HEK293T (cell line): ENCODE data around the gene THOP1.

Experiments used
- ARNT ChIP-seq: fragments of 450-650 bp; IDR thresholded peaks from 2 replicates; pipeline ENCODE4 v1.6.1; 2017; ENCODE audit warnings: mild to moderate bottlenecking
- FOXA1 ChIP-seq: fragments of 450-650 bp; IDR thresholded peaks from 2 replicates; pipeline ENCODE4 v1.6.1; 2016; ENCODE audit warnings: mild to moderate bottlenecking
- FOXK2 ChIP-seq: fragments of 450-650 bp; IDR thresholded peaks from 2 replicates; pipeline ENCODE4 v1.6.1; 2016; ENCODE audit warnings: mild to moderate bottlenecking
- LEF1 ChIP-seq: fragments of 450-650 bp; IDR thresholded peaks from 2 replicates; pipeline ENCODE4 v1.6.1; 2017; ENCODE audit warnings: mild to moderate bottlenecking, borderline replicate concordance
- NFRKB ChIP-seq: fragments of 450-650 bp; IDR thresholded peaks from 2 replicates; pipeline ENCODE4 v1.6.1; 2016; ENCODE audit warnings: mild to moderate bottlenecking, moderate library complexity
- SP1 ChIP-seq: fragments of 450-650 bp; IDR thresholded peaks from 2 replicates; pipeline ENCODE4 v1.6.1; 2017
- TARDBP ChIP-seq: fragments of 450-650 bp; IDR thresholded peaks from 2 replicates; pipeline ENCODE4 v1.6.1; 2016

- TF ChIP-seq FOXA1 (no peak), LEF1 (no peak), SP1 (no peak), ARNT (no peak), NFRKB (no peak), FOXK2 (no peak), TARDBP (no peak)
Observed at GRCh38 chr19:2815923-2816322, 30.6 kb downstream of the THOP1 start.
